ENCODE data around the gene ARRB2. TPM values are rescaled to one million over a fixed set of nuclear protein-coding genes. Genes with fewer than 3 reads are reported as not detected.

Gene ARRB2
- 10.1 and 15.7 TPM in 2 replicates for total RNA-seq

GRCh38 chr17:4709794-4710692 is at the start of gene ARRB2:
Gene ARRB2, plus strand, starts transcription at chr17:4710632. Its CDS starts 90 bp downstream, at chr17:4710722.

GRCh38 chr17:4739122-4740024 is 28.9 kb downstream of the ARRB2 start, which contains the start of the genes CXCL16 and ZMYND15:
Gene CXCL16, minus strand, starts transcription at chr17:4739928. Its CDS starts 589 bp downstream, at chr17:4739339.
Gene ZMYND15, plus strand, starts transcription at chr17:4739833. Its CDS starts 716 bp downstream, at chr17:4740549.

Other genes with a start within 250 kb of the ARRB2 start
- 1.6 and 3.4 TPM in 2 replicates for gene SPNS2, start 211.8 kb upstream of the ARRB2 start, total RNA-seq
- gene MYBBP1A, start 155.2 kb upstream of the ARRB2 start, total RNA-seq: 83.9 and 100 TPM in 2 replicates
- gene GGT6, start 150.1 kb upstream of the ARRB2 start, total RNA-seq: 10.9 and 29.8 TPM in 2 replicates
- not detected in 2 replicates for gene SMTNL2, start 126.1 kb upstream of the ARRB2 start, total RNA-seq
- not detected in 2 replicates for gene ALOX15, start 69.0 kb upstream of the ARRB2 start, total RNA-seq
- 33.1 and 34.1 TPM in 2 replicates for gene PELP1, start 6.5 kb upstream of the ARRB2 start, total RNA-seq
- gene MED11, start 20.8 kb downstream of the ARRB2 start, total RNA-seq: 25.0 and 28.1 TPM in 2 replicates
- 0.28 TPM in 1 of 2 replicates, not detected in the other for gene ZMYND15, start 29.2 kb downstream of the ARRB2 start, total RNA-seq
- gene CXCL16, start 29.3 kb downstream of the ARRB2 start, total RNA-seq: 16.3 and 16.7 TPM in 2 replicates
- gene TM4SF5, start 61.3 kb downstream of the ARRB2 start, total RNA-seq: not detected in 2 replicates
- gene VMO1, start 75.7 kb downstream of the ARRB2 start, total RNA-seq: 4.0 TPM in 1 of 2 replicates, not detected in the other
- not detected in 2 replicates for gene GLTPD2, start 78.3 kb downstream of the ARRB2 start, total RNA-seq
- gene PSMB6, start 85.5 kb downstream of the ARRB2 start, total RNA-seq: 270 and 310 TPM in 2 replicates
- 12.7 and 24.6 TPM in 2 replicates for gene PLD2, start 96.5 kb downstream of the ARRB2 start, total RNA-seq
- gene MINK1, start 122.7 kb downstream of the ARRB2 start, total RNA-seq: 81.2 and 108 TPM in 2 replicates
- 1.1 and 1.2 TPM in 2 replicates for gene C17orf107, start 188.9 kb downstream of the ARRB2 start, total RNA-seq
- 0.35 TPM in 1 of 2 replicates, not detected in the other for gene CHRNE, start 192.5 kb downstream of the ARRB2 start, total RNA-seq
- gene GP1BA, start 221.6 kb downstream of the ARRB2 start, total RNA-seq: not detected in 2 replicates
- 71.0 and 71.2 TPM in 2 replicates for gene SLC25A11, start 229.4 kb downstream of the ARRB2 start, total RNA-seq
- 60.5 and 75.3 TPM in 2 replicates for gene RNF167, start 229.6 kb downstream of the ARRB2 start, total RNA-seq
- gene PFN1, start 237.9 kb downstream of the ARRB2 start, total RNA-seq: 1,491 and 1,690 TPM in 2 replicates
- gene ENO3, start 240.5 kb downstream of the ARRB2 start, total RNA-seq: 0.37 and 0.56 TPM in 2 replicates

Measured in airway epithelial cell (primary cell).